Activated CD8-positive, alpha-beta memory T cell treated with anti-CD3 and anti-CD28 coated beads for 48 hours (primary cell): ENCODE data around the gene MRPL50.

Experiments used
- DNase-seq, 3 experiments: peaks; one replicate each; pipeline ENCODE4 v3.0.0-alpha.2; 2020; ENCODE audit warnings: low read depth in 2 of 3, low spot score in 2 of 3

Gene MRPL50

DNA sequence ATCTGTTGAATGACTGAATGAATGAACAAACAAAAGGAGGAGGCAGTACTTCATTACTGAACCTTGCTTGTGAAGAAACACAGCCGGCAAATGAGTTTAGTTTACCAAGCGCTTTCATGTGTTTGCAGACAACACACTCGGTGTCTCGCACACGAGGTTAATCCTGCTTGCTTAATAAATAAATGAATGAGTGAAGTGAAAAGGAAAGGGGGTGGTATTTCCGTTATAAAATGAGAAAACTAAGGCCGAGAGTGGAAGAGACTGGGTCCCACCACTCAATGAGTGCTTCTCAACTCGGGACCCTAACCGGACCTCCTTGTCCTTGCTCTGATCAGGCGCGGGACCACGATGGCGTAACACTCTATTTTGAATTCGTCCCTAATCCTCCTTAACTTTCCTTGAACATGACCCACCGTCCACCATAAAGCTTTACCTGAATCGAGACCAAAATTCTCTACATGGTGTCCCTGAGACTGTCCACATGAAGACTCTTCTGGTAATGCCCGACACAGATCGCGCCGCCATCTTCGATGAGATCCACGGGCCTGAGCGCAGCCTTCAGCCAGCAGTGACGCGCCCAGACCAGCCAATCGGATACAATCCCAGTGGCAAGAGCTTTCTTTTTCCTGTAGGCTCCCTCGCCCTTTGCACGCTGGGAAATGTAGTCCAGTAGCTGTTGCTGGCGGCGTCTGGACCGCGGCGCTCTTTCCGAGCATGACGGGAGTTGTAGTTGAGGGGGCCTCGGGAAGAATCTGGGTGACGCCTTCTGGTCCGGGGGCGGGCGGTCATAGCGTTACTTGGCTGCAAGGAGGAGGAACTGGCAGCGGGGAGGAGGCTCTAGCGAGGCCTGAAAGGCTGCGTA lies at the start of gene MRPL50, which contains the start of gene ZNF189:
TSS of gene MRPL50 (minus strand) at position 551 of the 862 bp plus-strand sequence. CDS start at position 525, 26 bp downstream.
TSS of gene ZNF189 (plus strand) at position 784 of the 862 bp plus-strand sequence. CDS start 306 bp downstream, outside the sequence.
- DNase-seq: peak; percentile 73 to 86 (median 77)

DNA sequence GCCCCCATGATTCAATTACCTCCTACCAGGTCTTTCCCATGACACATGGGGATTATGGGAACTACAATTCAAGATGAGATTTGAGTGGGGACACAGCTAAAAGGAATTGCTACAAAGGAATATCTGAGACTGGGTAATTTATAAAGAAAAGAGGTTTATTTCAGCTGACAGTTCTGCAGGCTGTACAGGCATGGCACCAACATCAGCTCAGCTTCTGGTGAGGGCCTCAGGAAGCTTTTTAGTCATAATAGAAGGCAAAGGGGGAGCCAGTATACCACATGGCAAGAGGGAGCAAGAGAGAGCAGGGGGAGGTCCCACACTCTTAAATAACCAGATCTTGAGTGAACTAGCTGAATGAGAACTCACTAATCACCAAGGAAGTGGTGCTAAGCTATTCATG lies 48.3 kb upstream of the MRPL50 start:
- DNase-seq: no peak

DNA sequence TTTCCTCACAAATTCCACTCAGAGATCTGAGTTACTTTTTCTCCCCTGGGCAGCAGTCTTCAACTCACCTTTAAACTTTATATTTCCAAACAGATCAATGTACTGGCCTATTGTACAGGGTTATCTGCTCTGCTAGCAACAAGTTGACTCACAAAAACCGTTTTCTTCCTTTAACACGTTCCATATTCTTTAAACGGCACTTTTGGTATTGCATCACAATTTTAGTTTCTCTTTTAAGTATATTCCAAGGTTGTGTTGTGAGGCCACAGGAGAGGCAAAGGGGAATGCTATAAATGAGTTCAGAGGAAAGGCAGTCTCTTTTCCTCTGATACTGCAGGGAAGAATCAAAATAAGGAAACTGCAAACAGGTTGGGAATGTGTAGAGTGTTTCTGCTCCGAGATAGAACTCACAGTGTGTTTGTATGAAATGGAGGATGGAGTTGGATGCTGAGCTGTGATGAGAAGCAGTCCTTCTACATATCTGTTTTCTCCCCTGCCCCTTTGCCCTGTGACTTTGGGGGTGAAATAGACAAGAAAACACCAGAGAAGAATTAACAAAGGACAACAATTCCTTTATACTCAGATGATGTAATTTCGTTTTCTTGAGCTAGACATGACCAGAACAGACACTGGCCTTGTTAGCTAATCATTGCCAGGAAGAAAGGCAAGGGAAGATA lies 47.1 kb upstream of the MRPL50 start:
- DNase-seq: no peak

DNA sequence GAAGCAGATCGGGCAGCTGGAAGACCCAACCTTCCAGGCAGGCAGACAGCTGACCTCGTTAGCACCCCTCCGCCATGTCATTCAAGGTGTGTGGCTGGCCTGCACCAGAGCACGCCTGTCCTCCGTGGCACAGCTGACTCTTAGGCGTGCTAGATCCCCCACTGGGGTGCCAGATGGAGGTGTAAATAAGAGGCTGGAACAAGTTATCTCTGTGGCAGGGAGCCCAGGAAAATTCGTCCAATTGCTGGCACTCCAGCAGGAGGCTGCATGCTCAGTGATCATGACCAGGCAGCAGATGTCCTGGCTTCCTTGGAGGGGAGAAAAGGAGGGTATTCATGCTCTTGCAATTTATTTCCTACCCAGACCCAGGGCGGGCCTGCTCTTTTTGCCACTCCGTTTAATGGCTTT lies 45.0 kb upstream of the MRPL50 start:
- DNase-seq: no peak

DNA sequence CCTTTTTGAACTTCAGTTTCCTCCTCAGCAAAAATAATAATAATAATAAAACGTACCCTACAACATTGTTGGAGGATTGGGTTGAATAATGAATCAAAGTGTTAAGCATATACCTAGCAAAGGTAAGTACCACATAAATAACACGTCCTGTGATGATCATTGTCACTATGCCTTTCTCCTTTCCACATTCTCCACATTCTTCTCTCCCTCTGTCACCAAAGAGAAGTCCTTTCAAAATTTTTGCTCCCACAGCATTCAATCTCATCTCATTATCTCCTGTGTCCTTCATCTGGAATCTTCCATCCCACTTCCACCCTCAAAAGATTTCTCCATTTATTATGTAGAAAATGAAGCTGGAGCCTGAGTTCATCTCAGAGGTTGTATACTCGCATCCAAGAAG lies 44.3 kb upstream of the MRPL50 start:
- DNase-seq: no peak

DNA sequence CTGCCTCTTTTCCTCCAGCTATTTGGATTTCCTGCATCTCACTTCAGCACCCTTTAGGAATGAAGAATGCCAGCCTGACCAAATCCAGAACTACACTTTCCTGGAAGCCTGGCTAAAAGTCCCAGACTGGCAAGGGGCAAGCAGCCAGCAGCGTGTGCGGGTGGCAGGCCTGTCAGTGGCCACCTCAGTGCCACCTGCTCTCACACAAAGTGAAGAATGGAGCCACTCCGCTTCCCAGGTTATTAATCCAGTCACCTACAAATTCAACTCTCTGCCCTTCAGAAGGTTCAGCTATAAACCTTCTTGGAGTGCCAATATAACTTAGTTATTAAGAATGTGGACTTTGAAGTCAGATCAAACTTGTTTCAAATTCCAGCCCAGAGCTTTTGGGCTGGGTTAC lies 43.9 kb upstream of the MRPL50 start:
- no peak for DNase-seq

DNA sequence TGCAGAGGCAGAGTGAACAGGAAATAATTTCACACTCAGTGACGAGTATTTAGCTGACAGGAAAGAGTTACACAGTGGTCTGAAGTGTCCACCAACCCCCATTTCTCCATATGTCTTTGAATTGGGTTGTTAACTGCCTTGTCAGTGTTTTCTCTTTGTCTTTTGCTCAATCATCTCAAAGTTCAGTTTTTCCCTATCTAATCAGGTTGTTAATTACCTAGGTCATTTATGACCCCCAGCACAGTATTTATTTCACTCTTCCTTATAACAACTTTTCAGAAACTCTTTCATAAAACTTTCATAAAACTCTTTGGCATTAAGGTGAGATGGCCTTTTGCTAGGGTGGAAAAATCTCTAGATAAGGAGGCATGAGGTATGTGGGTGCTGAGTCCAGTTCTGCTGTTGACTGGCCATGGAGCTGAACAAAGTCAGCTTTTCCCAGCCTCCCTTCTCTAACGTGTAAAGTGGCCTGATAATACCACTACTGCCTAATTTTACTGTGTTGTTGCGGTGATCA lies 42.4 kb upstream of the MRPL50 start:
- DNase-seq: no peak

DNA sequence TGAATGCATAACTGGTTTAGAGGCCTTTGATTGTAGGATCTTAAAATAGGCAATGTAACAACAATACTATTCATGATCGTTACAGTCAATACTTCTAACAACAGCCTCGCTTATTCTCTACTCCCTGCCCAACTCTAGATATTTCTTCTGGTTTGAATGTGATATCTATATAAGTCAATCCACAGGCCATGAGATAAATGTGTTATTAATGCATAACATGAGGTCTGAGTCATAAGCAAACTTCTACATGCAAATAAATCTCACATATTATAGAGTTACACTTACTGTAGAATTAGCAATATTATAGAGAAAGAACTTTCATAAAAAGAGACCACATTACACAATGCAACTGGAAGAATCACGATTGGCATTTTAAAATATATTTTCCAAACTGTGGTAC lies 40.1 kb upstream of the MRPL50 start:
- no peak for DNase-seq

DNA sequence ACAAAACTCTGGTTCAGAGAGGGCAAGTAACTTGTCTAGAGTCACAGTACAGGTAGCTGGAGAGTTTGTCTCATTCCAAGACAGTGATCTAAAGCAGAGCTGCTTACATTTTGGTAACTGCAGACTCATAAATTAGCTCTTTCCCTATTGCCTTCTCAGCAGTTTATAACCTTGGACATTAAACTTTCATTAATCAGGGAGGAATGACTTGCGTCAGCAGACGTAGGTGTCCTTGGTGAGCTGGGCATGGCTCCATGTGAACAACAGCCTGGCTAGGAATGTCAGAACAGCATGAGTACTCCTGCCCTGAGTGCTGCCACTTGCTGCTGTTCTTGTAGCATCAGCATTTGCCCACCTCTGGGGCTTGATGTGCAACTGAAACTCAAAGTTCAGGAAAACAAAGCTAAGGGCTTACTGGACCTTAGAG lies 39.4 kb upstream of the MRPL50 start:
- DNase-seq: no peak

DNA sequence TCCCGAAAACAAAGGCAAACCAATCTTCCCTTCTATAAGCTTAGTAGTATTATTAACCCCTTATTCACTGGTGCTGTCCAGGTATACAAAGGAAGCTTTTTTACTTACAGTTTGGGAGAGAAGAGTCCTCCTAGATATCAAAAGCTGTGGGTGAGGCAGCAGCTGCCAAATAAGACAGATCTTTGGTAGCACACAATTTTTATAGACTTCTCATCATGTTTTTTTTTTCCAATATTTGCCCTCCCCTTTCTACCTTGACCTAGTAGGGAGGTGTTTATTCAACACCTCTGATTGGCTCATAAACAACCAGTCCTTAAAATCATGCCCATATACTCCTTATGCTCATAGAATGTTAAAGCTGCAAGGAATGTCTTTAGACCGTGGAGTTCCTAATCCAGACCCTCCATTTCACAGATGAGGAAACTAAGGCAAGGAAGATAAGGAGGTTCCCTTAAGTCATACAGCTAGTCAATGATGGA lies 37.2 kb upstream of the MRPL50 start, which contains the start of gene ALDOB:
TSS of gene ALDOB (minus strand) at position 174 of the 479 bp plus-strand sequence. CDS start 4,887 bp downstream, outside the sequence.
- DNase-seq: no peak

DNA sequence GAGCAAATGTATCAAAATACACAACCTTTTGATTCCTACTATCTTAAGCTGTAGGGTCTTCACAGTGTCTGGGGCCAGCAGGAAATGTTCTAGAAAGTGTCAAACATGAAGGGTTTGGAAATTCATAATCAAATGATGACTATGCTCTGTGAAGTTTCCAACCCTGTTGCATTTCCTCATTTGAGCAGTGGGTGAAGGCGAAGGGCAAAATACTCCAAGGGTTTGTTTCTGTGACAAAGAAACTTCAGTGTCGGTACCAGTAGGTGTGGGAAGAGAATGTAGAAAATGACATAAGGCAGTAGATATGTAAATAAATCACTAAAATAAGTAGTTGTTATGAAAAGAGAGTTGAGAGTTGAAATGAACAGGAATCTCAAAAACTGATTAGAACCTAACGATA lies 36.6 kb upstream of the MRPL50 start:
- DNase-seq: no peak

DNA sequence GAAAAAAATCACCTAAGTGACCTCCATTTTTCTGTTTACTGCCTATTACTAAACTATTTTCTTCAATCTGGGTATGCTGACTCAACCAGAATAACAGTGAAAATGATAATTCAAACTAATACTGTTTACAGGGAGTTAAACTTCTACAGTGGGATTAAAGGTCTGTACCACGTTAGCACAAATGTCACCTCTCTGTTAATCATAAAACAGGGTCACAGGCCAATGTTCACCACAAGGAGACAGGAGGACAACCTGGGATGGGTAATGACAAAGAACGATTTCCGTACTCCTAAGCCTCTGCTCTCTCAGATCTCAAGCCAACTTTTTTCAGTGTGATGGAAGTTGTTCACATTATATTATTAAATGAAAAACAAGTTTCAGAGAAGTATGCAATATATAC lies 34.8 kb upstream of the MRPL50 start:
- no peak for DNase-seq

DNA sequence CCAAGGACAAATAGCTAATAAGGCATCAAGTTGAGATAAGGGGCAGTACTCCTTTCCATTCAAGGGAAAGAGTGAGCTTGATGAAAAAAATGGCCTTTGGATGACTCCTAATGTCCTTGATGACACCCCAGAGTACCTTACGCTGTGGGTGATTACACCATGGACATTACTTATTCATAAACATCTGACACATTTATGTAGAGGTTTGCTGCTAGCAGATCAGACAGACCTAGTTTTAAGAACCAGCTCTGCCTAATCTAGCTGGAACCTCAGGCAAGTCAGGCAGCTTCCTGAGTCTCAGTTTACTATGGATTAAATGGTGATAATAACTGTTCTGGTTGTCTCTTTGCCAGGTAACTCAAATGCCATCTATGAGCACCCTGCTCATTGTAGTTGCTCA lies 34.3 kb upstream of the MRPL50 start:
- DNase-seq: no peak

DNA sequence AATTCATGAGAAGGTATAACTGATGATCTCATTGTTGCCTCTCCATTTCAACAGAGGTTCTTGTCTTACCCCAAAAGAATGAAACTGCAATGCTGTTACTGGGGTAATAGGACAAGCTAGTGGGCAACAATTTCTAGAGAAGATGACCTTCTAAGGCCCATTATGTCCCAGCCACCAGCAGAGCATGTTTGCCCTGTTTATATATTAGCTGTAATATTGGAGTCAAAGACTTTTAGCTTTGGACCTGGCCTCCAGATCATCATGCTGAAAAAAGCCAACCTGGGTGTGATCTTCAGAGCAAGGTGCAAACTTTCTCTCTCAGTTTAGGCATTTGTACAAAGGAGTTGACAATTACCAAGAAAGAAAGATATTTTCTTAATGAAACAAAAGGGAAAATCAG lies 33.8 kb upstream of the MRPL50 start:
- no peak for DNase-seq

DNA sequence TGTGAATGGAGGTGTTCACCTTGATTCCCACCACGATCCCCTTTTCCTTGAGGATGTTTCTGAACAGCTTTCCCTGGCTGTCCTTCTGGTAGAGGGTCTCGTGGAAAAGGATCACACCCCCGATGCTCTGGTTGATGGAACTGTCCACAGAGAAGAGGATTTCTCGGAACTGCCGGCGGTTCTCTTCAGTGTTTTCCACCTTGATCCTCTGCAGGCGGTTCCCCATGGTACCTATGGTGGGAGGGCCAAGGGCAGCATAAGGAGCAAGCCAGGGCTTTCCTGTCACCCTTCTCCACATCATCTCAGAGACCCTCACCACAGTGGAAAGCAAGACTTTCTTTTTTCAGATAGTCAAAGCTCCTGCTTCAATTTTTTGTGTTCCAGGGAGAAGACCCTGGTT lies 31.3 kb upstream of the MRPL50 start:
- no peak for DNase-seq

DNA sequence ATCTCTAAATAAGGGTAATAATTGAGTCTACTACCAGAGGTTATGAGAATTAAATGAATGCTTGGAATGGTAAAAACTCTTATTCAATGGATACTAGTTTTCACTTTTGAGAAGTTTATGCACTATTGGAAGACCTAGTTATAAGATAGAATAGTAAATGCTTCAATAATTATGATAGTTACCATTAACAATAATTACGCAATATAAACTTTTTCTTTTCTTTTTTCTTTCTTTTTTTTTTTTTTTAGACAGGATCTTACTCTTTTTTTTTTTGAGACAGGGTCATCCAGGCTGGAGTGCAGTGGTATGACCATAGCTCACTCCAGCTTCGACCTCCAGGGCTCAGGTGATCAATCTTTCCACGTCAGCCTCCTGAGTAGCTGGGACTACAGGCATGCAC lies 30.5 kb upstream of the MRPL50 start:
- no peak for DNase-seq

DNA sequence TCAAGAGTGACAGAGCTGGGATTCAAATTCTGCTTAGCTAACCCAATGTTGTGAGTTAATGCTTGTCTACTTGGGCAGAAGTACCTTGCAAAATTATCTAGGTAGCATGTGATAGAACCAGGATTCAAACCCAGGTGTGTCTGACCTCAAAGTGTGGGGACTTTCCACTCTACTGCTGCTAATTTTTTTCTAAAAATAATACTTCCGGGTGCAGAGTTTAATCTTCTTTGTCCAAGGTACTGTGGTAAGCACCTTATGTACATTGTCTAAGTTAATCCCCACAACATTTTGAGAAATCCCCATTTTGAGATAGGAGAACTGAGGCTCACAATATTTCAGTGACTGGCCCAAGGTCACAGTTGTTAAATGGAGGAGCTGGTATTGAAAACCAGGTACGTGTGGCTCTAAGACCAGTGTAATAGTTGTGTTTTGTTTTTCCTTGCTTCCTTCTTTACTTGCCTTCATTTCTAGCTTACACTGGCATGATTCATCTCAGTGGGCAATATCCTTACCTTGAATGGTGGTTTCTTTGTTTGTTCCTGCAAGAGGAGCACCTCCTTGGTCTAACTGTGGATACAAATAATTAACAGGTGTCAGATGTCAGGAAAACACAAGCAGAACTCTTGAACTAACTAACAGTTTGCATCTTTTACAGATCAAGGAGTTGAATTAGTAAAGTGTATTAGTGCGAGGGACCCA lies 29.7 kb upstream of the MRPL50 start:
- no peak for DNase-seq

DNA sequence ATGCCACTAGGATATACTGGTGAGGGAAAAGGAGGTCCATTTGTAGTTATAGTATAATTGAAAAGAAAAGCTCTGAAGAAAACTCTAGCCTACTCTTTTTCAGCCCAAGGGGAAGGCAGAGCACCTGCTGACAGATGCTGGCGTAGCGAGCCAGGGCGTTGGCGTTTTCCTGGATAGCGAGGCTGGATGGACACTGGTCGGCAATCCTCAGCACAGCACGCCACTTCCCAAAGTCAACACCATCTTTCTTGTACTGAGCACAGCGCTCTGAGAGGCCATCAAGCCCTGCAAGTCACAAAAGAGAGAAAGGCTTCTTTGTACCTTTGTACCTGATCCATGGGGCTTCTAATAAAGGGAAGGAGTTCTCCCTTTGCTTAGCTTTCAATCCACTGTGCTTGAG lies 28.9 kb upstream of the MRPL50 start:
- DNase-seq: no peak

DNA sequence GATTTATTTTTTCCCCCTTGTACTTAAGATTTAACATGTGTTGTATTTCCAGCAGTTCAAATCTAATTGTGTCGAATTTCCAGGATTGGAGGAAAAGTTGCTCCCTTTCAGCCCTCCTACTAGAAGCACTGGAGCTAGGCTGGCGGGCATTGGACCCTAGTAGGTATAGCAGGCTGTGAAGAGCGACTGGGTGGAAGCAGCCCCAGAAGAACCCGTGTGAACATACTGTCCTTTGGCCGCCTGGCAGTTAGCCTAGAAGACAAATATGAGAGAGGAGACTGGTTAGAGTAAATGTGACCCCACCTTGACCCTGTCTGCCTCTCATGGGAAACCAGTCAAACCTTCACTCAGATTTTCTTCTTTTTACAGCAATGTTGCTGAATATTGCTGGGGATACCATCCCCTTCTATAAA lies 23.2 kb upstream of the MRPL50 start:
- no peak for DNase-seq

DNA sequence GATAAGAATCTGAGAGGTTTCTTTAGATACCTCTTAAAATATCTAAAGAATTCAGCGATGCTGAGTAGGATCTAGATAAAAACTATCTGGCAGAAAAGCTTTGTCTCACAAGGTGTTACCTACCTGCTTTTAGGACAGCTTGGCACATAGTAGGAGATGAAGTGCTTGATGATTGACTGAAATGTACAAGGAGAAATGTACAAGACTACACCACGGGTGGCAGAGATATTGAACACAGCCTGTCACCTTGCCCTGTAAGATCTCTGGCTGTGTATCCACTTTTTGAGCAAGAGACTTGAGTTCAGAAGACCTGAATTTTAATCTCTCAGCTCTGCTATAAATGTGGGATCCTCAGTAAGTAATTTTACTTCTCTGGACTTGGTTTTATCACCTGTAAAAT lies 21.4 kb upstream of the MRPL50 start:
- DNase-seq: no peak
